Measurements from ENCODE around the gene CNGB1.

The CNGB1 gene

DNA sequence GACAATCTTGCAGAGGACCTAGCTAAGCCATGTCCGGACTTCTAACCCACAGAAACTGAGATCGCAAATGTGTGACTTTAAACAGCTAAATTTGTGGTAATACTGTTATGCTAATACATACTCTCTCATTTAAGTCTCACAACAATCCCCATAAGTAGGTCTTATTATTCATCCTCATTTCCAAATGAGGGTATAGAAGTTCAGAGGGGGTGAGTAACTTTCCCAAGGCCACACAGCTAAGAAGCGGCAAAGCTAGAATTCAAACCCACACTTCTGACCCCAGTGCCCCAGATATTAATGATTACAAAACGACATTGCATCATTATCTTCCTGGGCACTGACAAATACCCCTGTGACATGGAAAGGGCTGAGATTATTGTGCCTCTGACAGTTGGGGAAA, 81.4 kb downstream of the CNGB1 start:
- CTCF ChIA-PET, result interaction anchor here (2.3 to 7.4 kb wide), 2 partner anchors 11 to 88 kb away, joined by 6 to 47 read pairs; partner anchors contain the start of gene KIFC3
- TF ChIP-seq, protein P1, sequence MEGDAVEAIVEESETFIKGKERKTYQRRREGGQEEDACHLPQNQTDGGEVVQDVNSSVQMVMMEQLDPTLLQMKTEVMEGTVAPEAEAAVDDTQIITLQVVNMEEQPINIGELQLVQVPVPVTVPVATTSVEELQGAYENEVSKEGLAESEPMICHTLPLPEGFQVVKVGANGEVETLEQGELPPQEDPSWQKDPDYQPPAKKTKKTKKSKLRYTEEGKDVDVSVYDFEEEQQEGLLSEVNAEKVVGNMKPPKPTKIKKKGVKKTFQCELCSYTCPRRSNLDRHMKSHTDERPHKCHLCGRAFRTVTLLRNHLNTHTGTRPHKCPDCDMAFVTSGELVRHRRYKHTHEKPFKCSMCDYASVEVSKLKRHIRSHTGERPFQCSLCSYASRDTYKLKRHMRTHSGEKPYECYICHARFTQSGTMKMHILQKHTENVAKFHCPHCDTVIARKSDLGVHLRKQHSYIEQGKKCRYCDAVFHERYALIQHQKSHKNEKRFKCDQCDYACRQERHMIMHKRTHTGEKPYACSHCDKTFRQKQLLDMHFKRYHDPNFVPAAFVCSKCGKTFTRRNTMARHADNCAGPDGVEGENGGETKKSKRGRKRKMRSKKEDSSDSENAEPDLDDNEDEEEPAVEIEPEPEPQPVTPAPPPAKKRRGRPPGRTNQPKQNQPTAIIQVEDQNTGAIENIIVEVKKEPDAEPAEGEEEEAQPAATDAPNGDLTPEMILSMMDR (IDR thresholded peaks at IDR 0.05; ENCODE audit: control extremely low read depth, extremely low read depth, low read depth, missing control alignments), result no peak
- DNase-seq (ENCODE audit: extremely low spot score), result no peak
- POLR2A ChIA-PET, result no interaction called here

DNA sequence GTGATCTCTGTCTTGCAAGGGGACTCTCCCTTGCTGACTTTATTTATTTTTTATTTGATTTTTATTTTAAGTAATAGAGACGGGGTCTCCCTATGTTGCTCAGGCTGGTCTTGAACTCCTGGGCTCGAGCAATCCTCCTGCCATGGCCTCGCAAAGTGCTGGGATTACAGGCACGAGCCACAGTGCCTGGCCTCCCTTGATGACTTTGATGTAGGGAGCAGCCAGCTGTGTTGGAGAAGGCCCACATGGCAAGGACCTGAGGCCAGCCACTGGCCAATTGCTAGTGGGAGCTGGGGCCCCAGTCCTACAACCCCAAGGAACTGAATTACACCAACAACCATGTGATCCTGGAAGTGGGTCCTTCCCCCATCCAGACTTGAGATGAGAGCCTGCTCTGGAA, 81.8 kb downstream of the CNGB1 start:
- TF ChIP-seq, protein P1 (IDR thresholded peaks at IDR 0.05; ENCODE audit: control extremely low read depth, extremely low read depth, low read depth, missing control alignments), result no peak
- DNase-seq (ENCODE audit: extremely low spot score), result no peak
- POLR2A ChIA-PET, result no interaction called here
- CTCF ChIA-PET, result interaction anchor here (2.3 to 7.4 kb wide), 2 partner anchors 11 to 87 kb away, joined by 6 to 47 read pairs; partner anchors contain the start of gene KIFC3

DNA sequence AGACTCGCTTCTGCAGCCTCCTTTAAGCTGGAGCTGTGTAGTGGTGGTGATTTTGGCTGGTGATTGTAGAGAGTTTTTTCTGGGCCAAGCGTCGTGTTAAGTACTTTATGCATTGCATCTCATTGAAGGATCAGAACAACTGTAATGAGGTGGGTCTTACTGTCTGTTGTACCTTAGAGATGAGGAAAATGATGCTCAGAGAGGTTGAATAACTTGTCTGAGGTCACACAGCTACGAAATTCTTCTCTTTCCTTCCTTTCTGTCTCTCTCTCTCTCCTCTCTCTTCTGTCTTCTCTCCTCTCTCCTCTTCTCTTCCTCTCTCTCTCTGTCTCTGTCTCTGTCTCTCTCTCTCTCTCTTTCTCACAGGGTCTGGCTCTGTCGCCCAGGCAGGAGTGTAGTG, 82.8 kb downstream of the CNGB1 start:
- TF ChIP-seq, protein P1 (IDR thresholded peaks at IDR 0.05; ENCODE audit: control extremely low read depth, extremely low read depth, low read depth, missing control alignments), result no peak
- CTCF ChIA-PET, result interaction anchor here (2.6 to 7.4 kb wide), 2 partner anchors 12 to 19 kb away, joined by 8 to 47 read pairs; no protein-coding TSS in a partner anchor
- DNase-seq (ENCODE audit: extremely low spot score), result no peak
- POLR2A ChIA-PET, result no interaction called here

DNA sequence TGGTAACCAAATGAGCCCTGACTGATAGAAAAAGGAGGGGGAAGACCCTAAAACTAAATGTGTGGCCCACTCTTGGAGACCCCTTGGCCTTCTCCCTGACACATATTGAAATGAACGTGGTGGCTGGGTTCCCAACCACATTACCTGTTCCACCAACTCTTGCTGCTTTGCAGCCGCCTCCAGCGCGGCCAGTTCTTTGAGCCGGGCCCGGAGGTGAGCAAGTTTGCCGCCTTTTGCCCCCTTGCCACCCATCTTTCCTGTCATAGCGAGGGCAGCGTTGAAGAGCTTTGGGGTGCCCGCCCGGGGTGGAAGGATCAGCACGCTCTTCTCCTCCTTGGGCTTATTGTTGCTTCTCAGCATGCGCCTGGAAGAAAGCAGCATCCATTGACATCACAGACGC, 83.2 kb downstream of the CNGB1 start:
- no peak for DNase-seq (ENCODE audit: extremely low spot score)
- TF ChIP-seq, protein P1 (IDR thresholded peaks at IDR 0.05; ENCODE audit: control extremely low read depth, extremely low read depth, low read depth, missing control alignments), result no peak
- POLR2A ChIA-PET, result no interaction called here
- CTCF ChIA-PET, result interaction anchor here (2.6 to 7.4 kb wide), 2 partner anchors 12 to 19 kb away, joined by 8 to 47 read pairs; no protein-coding TSS in a partner anchor

DNA sequence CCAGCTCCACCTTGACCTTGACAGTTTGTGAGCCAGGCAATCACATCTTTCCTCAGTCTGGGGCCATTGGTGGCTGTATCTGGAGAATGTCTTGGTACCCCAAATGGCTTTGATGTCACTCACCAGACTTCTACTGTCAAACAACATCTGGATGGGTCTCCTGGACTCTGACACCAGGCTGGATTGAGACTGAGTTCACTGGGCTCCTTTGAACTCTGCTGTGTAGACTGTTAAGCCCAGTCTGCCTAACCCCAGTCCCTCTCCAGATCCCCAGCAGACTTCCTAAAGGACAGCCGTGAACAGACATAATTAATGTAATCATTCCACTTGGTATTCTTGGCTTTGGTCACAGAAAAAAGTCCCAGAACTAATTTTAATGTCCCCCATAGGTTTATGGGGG, 84.5 kb downstream of the CNGB1 start:
- TF ChIP-seq, protein P1 (IDR thresholded peaks at IDR 0.05; ENCODE audit: control extremely low read depth, extremely low read depth, low read depth, missing control alignments), result no peak
- ChIA-PET POLR2A (no interaction called here), CTCF (interaction anchor here (2.6 to 7.4 kb wide), 2 partner anchors 14 to 20 kb away, joined by 8 to 47 read pairs; no protein-coding TSS in a partner anchor)
- DNase-seq (ENCODE audit: extremely low spot score), result no peak

DNA sequence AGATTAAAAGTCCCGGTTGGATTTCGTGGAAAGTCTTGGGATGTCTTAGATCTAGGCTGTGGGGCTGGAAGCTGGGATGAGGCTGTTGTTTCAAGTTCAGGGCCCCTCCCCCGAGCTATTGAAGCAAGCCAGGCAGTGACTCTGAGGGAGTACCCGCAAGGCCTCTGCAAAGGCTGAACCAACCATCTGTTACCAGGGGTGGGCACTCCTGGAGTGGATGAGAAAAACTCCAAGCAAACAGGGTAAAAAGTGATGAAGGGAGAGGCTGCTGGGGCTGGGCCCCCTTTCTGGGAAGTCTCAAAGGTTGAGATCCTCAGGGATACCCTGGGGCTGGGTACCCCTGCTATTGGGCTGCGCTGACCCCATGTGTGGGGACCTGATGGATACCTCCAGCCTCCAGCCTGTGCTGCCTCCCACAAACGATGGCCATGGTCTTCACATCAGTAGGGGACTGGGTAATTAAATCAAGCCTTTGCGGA, 86.2 kb downstream of the CNGB1 start:
- DNase-seq (ENCODE audit: extremely low spot score), result no peak
- ChIA-PET POLR2A (no interaction called here), CTCF (no interaction called here)
- TF ChIP-seq, protein P1 (IDR thresholded peaks at IDR 0.05; ENCODE audit: control extremely low read depth, extremely low read depth, low read depth, missing control alignments), result no peak

Measured in GM10248 (cell line).